GM12873 (cell line): ENCODE measurements around the gene PLP1.

Experiments used
- CTCF ChIP-seq: IDR thresholded peaks from 2 replicates; pipeline ENCODE4 v1.5.1; 2012; ENCODE audit warnings: low read depth, mild to moderate bottlenecking, moderate library complexity, low read length, control low read depth; ENCODE audit not compliant: insufficient read depth; ENCODE audit errors: missing control alignments

PLP1 gene, protein sequence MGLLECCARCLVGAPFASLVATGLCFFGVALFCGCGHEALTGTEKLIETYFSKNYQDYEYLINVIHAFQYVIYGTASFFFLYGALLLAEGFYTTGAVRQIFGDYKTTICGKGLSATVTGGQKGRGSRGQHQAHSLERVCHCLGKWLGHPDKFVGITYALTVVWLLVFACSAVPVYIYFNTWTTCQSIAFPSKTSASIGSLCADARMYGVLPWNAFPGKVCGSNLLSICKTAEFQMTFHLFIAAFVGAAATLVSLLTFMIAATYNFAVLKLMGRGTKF

DNA sequence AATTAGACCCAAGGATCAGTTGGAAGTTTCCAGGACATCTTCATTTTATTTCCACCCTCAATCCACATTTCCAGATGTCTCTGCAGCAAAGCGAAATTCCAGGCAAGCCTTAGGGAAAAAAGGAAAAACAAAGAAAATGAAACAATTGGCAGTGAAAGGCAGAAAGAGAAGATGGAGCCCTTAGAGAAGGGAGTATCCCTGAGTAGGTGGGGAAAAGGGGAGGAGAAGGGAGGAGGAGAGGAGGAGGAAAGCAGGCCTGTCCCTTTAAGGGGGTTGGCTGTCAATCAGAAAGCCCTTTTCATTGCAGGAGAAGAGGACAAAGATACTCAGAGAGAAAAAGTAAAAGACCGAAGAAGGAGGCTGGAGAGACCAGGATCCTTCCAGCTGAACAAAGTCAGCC, at the start of gene PLP1:
TSS of gene PLP1 (plus strand) at position 295 of the 400 bp plus-strand sequence. CDS start 156 bp downstream, outside the sequence.
- TF ChIP-seq CTCF: no peak

DNA sequence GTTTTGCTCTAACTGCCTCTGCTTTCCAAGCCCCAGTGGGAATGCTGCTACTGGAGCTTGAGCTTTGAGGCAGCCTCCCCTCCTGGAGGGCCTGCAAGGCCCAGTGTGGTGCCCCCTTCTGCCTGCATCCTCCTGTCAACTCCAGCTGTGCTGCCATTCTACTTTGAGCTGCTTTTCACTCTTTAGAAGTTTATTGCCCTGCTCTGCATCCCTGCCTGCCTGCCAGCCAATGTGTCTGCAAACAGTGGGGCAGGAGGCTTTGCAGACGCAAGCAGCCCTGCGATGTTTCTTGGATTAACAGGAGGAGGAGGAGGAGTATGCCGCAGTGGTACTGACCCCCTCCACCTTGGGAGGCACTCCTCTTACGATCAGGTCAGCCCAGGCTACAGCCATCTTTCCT, 49.5 kb upstream of the PLP1 start:
- no peak for TF ChIP-seq CTCF

GRCh38 chrX:103729015-103729414, 47.6 kb upstream of the PLP1 start:
- no peak for TF ChIP-seq CTCF

DNA sequence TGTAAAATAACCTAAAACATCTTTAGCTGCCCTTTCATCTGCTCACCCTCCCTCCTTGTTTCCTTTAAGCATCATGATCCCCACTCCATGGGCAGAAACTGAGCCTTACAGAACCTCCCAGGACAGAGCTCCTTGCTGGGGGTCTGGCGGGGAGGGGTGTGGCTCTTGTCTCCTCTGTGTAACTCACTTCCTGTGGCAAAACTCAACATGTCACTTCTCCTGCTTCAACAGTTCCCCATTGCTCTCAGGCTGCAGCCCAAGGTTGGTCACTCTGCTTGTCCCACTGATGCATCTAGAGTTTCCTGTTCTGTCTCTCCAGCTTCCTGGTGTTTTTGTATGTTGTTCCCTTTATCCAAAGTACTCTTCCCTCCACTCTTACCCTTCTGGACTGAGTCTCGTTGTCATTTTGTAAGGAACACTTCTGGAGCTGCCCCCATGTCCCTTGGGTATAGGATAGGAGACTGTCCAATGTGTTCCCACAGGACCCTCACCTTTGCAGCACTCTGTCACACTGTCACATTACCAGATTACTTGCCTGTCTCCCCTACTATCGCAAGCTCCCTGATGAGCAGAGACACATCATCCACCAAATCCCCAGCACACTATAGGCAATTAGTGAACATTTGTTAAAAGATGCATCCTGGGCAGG, 46.4 kb upstream of the PLP1 start:
- TF ChIP-seq CTCF: no peak

- TF ChIP-seq CTCF: no peak
Measured at GRCh38 chrX:103730796-103731493, 45.7 kb upstream of the PLP1 start.

- TF ChIP-seq CTCF: no peak
Measured at GRCh38 chrX:103733017-103733416, 43.6 kb upstream of the PLP1 start.

DNA sequence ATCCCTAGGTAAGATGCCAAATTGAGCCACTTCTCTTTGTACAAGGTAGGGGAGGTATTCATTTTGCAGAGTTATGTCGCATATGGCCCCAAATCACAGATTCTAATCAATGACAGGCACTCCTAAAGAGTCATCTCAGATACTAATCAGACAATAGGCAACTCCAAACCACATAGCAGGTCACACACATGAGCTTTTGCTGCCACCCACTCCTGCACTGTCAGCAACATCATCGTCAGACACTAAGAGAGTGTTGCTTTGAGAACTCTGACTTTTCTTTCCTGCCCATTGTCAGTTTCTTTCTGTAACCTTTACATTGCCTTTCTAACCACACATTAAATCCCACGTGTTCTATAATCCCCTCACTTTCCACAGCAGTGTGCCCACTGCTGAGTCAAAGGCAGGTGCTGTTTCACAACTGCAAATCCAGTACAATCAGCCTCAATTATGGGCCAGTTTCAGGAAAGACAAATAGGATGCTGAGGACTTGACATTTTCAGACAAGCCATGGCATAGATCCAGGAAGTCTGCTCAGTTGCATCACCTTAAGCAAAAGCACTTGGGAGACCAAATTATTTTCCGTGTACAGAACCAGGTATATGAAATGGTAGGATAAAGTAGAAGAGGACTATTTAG, 42.4 kb upstream of the PLP1 start:
- no peak for TF ChIP-seq CTCF
